GM19395 (cell line): ENCODE data around the gene EVA1A.

ENCODE experiments used
- ATAC-seq: cut with Tn5 transposase; IDR thresholded peaks from one replicate; pipeline ENCODE4 v1.9.1; 2021; ENCODE audit warnings: mild to moderate bottlenecking, moderate library complexity; ENCODE audit not compliant: unreplicated experiment

The EVA1A gene

DNA sequence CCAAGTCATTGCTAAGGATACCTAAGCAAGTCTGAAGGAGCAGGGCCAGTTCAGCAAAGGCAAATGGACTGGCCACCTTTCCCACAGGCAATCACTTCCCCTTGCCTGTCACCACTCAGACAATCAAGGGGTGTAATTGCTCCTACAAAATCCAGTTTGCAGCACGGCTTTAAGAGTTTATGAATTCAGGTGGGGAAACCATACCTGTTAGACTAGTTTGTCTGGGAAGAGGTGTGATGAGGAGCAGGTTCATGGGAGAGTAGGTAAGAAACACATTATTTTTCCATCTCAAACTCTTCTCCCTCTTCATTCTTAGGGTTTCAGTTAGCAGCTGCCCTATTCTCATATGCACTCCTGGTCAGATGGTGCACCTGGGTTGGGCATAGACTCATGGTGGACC is 102.5 kb downstream of the EVA1A start:
- no peak for ATAC-seq

DNA sequence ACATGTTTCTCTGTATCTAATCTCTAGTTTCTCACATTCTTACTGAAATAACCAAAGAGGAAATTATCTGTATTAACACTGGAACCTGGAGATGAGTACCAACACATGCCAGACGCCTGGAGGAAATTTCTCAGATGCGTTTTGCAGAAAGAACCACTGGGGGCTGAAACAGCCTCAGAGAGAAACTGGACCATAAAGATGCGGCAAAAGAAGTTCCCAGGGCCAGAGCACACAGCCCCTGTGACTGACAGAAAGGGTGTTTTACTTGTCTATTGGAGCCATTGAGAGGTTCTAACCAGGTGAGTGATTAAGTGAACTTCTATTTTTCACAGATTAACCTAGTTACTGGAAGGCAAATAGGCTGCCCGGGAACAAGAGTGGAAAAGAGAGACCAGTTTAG is 103.9 kb downstream of the EVA1A start:
- ATAC-seq, result no peak

DNA sequence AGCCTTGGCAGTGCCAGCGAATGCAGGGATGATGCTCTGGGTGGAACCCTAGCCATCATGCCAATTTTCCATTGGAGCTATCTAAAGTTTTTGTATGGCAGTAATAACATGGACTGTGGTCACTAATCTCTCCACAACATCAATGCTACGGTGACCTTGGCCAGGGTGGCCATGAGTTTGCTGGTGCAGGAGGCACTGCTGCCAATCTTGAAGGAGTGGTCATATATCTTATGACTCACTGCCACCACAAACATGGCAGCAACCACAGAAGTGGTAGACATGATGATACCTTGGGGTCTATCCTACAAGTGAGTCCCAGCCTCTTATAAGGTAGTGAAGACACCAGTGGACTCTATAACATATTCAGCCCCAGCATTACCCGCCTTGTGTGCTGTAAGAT is 104.6 kb downstream of the EVA1A start:
- no peak for ATAC-seq

DNA sequence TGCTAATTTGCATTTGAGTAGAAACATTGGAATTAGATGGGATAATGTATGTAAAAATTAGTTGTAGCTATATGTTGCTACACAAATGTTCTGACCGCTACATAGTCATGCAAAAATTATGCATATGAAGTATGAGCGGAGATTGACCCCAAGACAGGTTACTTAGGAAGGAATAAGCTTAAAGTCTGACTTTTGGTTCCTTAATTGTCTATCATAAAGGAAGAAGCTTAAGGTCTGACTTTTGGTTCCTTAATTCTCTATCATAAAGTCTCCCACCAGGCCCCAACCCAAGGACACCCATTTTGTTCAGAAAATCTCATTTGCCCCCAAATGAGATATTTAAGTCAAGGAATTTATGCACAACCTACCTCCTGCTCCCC is 106.5 kb downstream of the EVA1A start:
- ATAC-seq, result no peak

DNA sequence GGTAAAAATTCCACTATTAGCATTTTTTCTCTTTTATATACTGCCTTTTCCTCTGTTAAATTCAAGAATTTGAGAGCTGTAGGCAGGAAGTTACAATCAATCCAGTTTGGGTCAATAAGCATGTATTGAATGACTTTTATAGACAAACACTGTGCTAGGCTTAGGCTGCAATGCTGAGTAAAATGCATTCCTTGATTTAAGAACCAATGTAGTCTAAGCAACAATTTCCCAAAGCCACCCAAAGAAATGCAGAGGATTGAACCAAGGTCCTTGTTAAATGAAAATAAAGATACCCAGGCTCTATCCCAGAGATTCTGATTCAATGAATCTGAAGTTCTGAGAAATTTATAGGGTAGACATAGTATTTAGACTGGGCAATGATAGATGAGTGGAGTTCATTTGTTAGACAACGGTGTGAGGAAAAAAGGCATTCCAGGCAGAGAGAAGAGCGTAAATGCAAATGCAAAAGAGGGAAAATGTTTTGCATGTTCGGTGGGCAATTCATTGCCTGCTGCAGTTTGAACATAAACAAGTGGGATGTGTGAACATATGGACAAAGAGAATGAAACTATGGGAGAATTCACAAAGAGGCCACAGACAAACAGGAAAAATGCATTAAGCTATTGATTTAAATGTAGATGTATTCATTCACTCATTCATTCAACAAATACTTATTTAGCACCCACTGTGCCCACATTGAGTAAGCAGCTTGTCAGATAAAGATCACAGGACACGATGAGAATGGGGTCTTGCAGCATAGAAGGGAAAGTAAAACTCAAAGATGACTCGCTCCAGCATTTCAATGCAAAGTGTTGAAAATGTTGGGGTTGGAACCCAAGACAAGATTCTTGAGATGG is 107.1 kb downstream of the EVA1A start:
- no peak for ATAC-seq

DNA sequence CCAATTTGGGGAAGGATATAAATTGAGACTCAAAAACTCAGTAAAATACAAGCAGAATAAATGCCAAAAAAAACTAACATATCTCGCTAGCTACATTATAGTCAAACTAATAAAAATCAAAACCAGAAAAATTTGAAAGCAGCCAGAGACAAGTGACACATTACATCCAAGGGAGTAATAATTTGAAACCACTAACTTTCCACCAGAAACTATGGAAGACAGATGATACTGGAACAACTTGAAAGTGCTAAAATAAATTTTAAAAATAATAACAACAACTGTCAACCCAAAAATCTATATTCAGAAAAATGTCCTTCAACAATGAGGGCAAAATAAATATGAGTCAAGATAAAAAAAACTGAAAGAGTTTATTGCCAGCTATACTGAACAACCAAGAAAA is 110.7 kb downstream of the EVA1A start:
- ATAC-seq, result no peak

DNA sequence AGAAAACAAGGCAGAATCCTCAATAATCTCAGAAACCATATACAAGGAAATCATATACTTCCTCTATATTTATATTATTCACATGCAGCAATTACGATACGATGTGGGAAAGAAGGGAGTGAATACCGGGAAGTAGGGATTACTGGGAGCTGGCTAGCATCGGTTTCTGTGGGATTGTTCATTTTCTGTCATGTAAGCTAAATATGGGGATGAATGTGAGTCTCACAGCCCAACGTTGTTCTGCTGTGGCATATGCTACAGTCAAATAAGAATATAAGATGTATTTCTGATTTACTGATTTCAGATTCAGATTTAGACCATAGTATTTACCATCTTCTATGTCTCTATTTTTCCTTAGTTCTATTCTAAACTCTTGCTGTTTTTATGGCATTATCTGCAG is 113.6 kb downstream of the EVA1A start:
- no peak for ATAC-seq
